ENCODE results near the gene CC2D1B. TPM values are rescaled to one million over a fixed set of nuclear protein-coding genes. Genes with fewer than 3 reads are reported as not detected.

The CC2D1B gene
- polyA plus RNA-seq, 1 donor from 2014 or later, result 20.1 TPM

- peak overlapping the region; percentile 73 for H3K4me3 ChIP-seq (ENCODE audit: low read length)
- peak overlapping the region; percentile 58 for H2AFZ ChIP-seq (ENCODE audit: low read depth, low read length)
- H3K79me2 ChIP-seq (replicated peaks; ENCODE audit: insufficient read depth, low read length), result peaks cover 32% of the 10 kb centered on the region
- H3K9ac ChIP-seq (ENCODE audit: low read length), result peak overlapping the region; percentile 19
- peak overlapping the region; percentile 42 for H3K4me2 ChIP-seq (ENCODE audit: low read length)
- H3F3A ChIP-seq (ENCODE audit: insufficient read depth, low read length, poor library complexity, severe bottlenecking), result no peaks in the 10 kb centered on the region
- no peaks in the 10 kb centered on the region for H3K27me3 ChIP-seq (ENCODE audit: insufficient read depth, low read depth, low read length)
- TF ChIP-seq SMC3 (conservative IDR thresholded peaks at IDR 0.05; ENCODE audit: poor library complexity), result no peak
- no peak for TF ChIP-seq TAF1 (IDR thresholded peaks at IDR 0.05; ENCODE audit: low read depth)
- no peak for TF ChIP-seq EP300 (conservative IDR thresholded peaks at IDR 0.05; ENCODE audit: poor library complexity, severe bottlenecking)
- TF ChIP-seq MXI1 (conservative IDR thresholded peaks at IDR 0.05; ENCODE audit: poor library complexity, severe bottlenecking), result no peak
- TF ChIP-seq EZH2 (IDR thresholded peaks at IDR 0.05; ENCODE audit: borderline replicate concordance, insufficient read depth, low read length, poor library complexity, severe bottlenecking), result no peak
- no peak for TF ChIP-seq RAD21 (conservative IDR thresholded peaks at IDR 0.05)
- no peak for TF ChIP-seq CTCF (IDR thresholded peaks at IDR 0.05; ENCODE audit: poor library complexity, severe bottlenecking)
- TF ChIP-seq, protein P1, sequence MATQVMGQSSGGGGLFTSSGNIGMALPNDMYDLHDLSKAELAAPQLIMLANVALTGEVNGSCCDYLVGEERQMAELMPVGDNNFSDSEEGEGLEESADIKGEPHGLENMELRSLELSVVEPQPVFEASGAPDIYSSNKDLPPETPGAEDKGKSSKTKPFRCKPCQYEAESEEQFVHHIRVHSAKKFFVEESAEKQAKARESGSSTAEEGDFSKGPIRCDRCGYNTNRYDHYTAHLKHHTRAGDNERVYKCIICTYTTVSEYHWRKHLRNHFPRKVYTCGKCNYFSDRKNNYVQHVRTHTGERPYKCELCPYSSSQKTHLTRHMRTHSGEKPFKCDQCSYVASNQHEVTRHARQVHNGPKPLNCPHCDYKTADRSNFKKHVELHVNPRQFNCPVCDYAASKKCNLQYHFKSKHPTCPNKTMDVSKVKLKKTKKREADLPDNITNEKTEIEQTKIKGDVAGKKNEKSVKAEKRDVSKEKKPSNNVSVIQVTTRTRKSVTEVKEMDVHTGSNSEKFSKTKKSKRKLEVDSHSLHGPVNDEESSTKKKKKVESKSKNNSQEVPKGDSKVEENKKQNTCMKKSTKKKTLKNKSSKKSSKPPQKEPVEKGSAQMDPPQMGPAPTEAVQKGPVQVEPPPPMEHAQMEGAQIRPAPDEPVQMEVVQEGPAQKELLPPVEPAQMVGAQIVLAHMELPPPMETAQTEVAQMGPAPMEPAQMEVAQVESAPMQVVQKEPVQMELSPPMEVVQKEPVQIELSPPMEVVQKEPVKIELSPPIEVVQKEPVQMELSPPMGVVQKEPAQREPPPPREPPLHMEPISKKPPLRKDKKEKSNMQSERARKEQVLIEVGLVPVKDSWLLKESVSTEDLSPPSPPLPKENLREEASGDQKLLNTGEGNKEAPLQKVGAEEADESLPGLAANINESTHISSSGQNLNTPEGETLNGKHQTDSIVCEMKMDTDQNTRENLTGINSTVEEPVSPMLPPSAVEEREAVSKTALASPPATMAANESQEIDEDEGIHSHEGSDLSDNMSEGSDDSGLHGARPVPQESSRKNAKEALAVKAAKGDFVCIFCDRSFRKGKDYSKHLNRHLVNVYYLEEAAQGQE (IDR thresholded peaks at IDR 0.05; ENCODE audit: borderline replicate concordance), result no peak
- no peak for TF ChIP-seq POLR2AphosphoS5 (IDR thresholded peaks at IDR 0.05)
- H4K20me1 ChIP-seq (ENCODE audit: insufficient read depth), result no peaks in the 10 kb centered on the region
- no peaks in the 10 kb centered on the region for H3K9me2 ChIP-seq (ENCODE audit: insufficient read depth, low read length)
- no peaks in the 10 kb centered on the region for H3K36me3 ChIP-seq (ENCODE audit: insufficient read depth, low read length)
- H3K27ac ChIP-seq (ENCODE audit: low read length), result no peak overlapping the region
- H3K9me3 ChIP-seq (ENCODE audit: low read length), result no peaks in the 10 kb centered on the region
Measured at GRCh38 chr1:52403566-52404115, 37.6 kb upstream of the CC2D1B start.

GRCh38 chr1:52402860-52403240 is 36.8 kb upstream of the CC2D1B start:
- Histone ChIP-seq H3K36me3 (ENCODE audit: insufficient read depth, low read length) (no peaks in the 10 kb centered on the region), H4K20me1 (ENCODE audit: insufficient read depth) (no peaks in the 10 kb centered on the region), H3K79me2 (replicated peaks; ENCODE audit: insufficient read depth, low read length) (peaks cover 32% of the 10 kb centered on the region), H3K27me3 (ENCODE audit: insufficient read depth, low read depth, low read length) (no peaks in the 10 kb centered on the region), H3K9me3 (ENCODE audit: low read length) (no peaks in the 10 kb centered on the region), H3K4me2 (ENCODE audit: low read length) (no peak overlapping the region), H3F3A (ENCODE audit: insufficient read depth, low read length, poor library complexity, severe bottlenecking) (no peaks in the 10 kb centered on the region), H2AFZ (ENCODE audit: low read depth, low read length) (no peak overlapping the region), H3K4me3 (ENCODE audit: low read length) (no peak overlapping the region), H3K9me2 (ENCODE audit: insufficient read depth, low read length) (no peaks in the 10 kb centered on the region), H3K27ac (ENCODE audit: low read length) (no peak overlapping the region), H3K9ac (ENCODE audit: low read length) (no peak overlapping the region)
- TF ChIP-seq RAD21 (conservative IDR thresholded peaks at IDR 0.05), result no peak
- TF ChIP-seq CTCF (IDR thresholded peaks at IDR 0.05; ENCODE audit: poor library complexity, severe bottlenecking), result no peak
- TF ChIP-seq MXI1 (conservative IDR thresholded peaks at IDR 0.05; ENCODE audit: poor library complexity, severe bottlenecking), result no peak
- TF ChIP-seq TAF1 (IDR thresholded peaks at IDR 0.05; ENCODE audit: low read depth), result no peak
- no peak for TF ChIP-seq EP300 (conservative IDR thresholded peaks at IDR 0.05; ENCODE audit: poor library complexity, severe bottlenecking)
- no peak for TF ChIP-seq EZH2 (IDR thresholded peaks at IDR 0.05; ENCODE audit: borderline replicate concordance, insufficient read depth, low read length, poor library complexity, severe bottlenecking)
- no peak for TF ChIP-seq POLR2AphosphoS5 (IDR thresholded peaks at IDR 0.05)
- TF ChIP-seq, protein P1 (IDR thresholded peaks at IDR 0.05; ENCODE audit: borderline replicate concordance), result no peak
- TF ChIP-seq SMC3 (conservative IDR thresholded peaks at IDR 0.05; ENCODE audit: poor library complexity), result no peak

Measured in neural cell (in vitro differentiated cells).